OCI-LY3 (cell line): ENCODE measurements around the gene AKR1D1.

ENCODE experiments used
- H2AFZ ChIP-seq: fragments of 200-600, 300-600 bp; shearing (Covaris generic); 2 replicates; pipeline ENCODE4 v1.6.0; 2014; ENCODE audit warnings: antibody characterized with exemption, low read depth, low read length
- H3K27ac ChIP-seq: fragments of 200-600, 300-600 bp; sonication (generic); 2 replicates; pipeline ENCODE4 v1.5.1; 2014; ENCODE audit warnings: mild to moderate bottlenecking, low read length, moderate library complexity, mixed read lengths
- H3K27me3 ChIP-seq: fragments of 200-600, 300-600 bp; sonication (generic); 2 replicates; pipeline ENCODE4 v1.6.1; 2014; ENCODE audit warnings: low read depth, low read length, mixed read lengths
- H3K36me3 ChIP-seq: fragments of 200-600, 300-600 bp; sonication (generic); replicated peaks from 2 replicates; pipeline ENCODE3; 2014; ENCODE audit warnings: low read depth, low read length, mixed read lengths
- H3K4me1 ChIP-seq: fragments of 300-600, 200-600 bp; sonication (generic); 2 replicates; pipeline ENCODE4 v1.6.1; 2014; ENCODE audit warnings: low read length, mixed read lengths
- H3K4me2 ChIP-seq: fragments of 200-600, 300-600 bp; sonication (generic); 2 replicates; pipeline ENCODE4 v1.6.1; 2014; ENCODE audit warnings: low read length, mixed read lengths
- H3K4me3 ChIP-seq: fragments of 300-600, 200-600 bp; sonication (generic); 2 replicates; pipeline ENCODE4 v1.5.1; 2014; ENCODE audit warnings: antibody characterized with exemption, mild to moderate bottlenecking, low read length, moderate library complexity
- H3K79me2 ChIP-seq: fragments of 300-600, 200-600 bp; shearing (Covaris generic); 2 replicates; pipeline ENCODE4 v1.6.1; 2014; ENCODE audit warnings: mild to moderate bottlenecking, low read length, mixed read lengths
- H3K9ac ChIP-seq: fragments of 300-600, 200-600 bp; shearing (Covaris generic); 2 replicates; pipeline ENCODE4 v1.6.0; 2014; ENCODE audit warnings: mild to moderate bottlenecking, low read length, moderate library complexity
- H3K9me3 ChIP-seq: fragments of 200-600, 300-600 bp; shearing (Covaris generic); 2 replicates; pipeline ENCODE4 v1.6.1; 2014; ENCODE audit warnings: low read length, mixed read lengths; ENCODE audit not compliant: insufficient read depth
- H4K20me1 ChIP-seq: fragments of 200-600, 300-600 bp; sonication (generic); 2 replicates; pipeline ENCODE4 v1.6.1; 2016; ENCODE audit warnings: low read length, mixed read lengths; ENCODE audit not compliant: insufficient read depth
- EZH2phosphoT487 ChIP-seq: fragments of 200-600 bp; shearing (Covaris generic); IDR thresholded peaks from 2 replicates; pipeline ENCODE4 v1.6.1; 2018; ENCODE audit warnings: antibody characterized with exemption, mixed run types, low read depth
- TF ChIP-seq, protein P1 (sequence below): fragments of 200-600, 300-600 bp; sonication (generic); IDR thresholded peaks from 2 replicates; pipeline ENCODE4 v1.5.1; 2014; ENCODE audit warnings: antibody characterized with exemption, low read length, low read depth

Gene AKR1D1

GRCh38 chr7:138097064-138097741, 20.9 kb downstream of the AKR1D1 start:
- Histone ChIP-seq H2AFZ (no peak overlapping the region), H4K20me1 (no peaks in the 10 kb centered on the region), H3K4me2 (no peak overlapping the region), H3K9me3 (no peaks in the 10 kb centered on the region), H3K9ac (no peak overlapping the region), H3K79me2 (no peaks in the 10 kb centered on the region), H3K4me1 (no peaks in the 10 kb centered on the region), H3K36me3 (no peaks in the 10 kb centered on the region), H3K27ac (no peak overlapping the region), H3K4me3 (no peak overlapping the region), H3K27me3 (peaks cover 2% of the 10 kb centered on the region; the same call in 1 of the 2 replicates)
- TF ChIP-seq, protein P1, sequence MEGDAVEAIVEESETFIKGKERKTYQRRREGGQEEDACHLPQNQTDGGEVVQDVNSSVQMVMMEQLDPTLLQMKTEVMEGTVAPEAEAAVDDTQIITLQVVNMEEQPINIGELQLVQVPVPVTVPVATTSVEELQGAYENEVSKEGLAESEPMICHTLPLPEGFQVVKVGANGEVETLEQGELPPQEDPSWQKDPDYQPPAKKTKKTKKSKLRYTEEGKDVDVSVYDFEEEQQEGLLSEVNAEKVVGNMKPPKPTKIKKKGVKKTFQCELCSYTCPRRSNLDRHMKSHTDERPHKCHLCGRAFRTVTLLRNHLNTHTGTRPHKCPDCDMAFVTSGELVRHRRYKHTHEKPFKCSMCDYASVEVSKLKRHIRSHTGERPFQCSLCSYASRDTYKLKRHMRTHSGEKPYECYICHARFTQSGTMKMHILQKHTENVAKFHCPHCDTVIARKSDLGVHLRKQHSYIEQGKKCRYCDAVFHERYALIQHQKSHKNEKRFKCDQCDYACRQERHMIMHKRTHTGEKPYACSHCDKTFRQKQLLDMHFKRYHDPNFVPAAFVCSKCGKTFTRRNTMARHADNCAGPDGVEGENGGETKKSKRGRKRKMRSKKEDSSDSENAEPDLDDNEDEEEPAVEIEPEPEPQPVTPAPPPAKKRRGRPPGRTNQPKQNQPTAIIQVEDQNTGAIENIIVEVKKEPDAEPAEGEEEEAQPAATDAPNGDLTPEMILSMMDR, result peak; percentile 50
- TF ChIP-seq EZH2phosphoT487, result no peak

DNA sequence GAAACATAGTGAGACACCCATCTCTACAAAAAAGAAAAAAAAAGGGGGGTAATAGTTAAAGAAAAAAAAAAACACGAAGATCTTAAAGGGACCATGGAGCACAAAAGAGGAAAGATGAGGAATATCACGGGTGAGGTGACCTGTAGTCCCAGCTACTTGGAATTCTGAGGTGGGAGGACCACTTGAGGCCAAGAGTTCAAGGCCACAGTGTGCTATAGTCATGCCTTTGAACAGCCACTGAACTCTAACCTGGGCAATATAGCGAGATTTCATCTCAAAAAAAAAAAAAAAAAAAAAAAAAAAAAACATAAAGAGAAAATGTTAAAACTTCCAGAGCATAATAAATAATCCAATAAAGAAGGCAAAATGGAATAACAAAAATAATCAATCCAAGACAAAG, 23.6 kb downstream of the AKR1D1 start:
- no peak overlapping the region for H3K4me3 ChIP-seq
- no peaks in the 10 kb centered on the region for H3K4me1 ChIP-seq
- no peaks in the 10 kb centered on the region for H3K36me3 ChIP-seq
- peaks cover 2% of the 10 kb centered on the region; the same call in 1 of the 2 replicates for H3K27me3 ChIP-seq
- H3K27ac ChIP-seq, result no peak overlapping the region
- no peaks in the 10 kb centered on the region for H3K79me2 ChIP-seq
- H2AFZ ChIP-seq, result no peak overlapping the region
- no peaks in the 10 kb centered on the region for H3K9me3 ChIP-seq
- no peak overlapping the region for H3K4me2 ChIP-seq
- TF ChIP-seq, protein P1, result no peak
- TF ChIP-seq EZH2phosphoT487, result no peak
- no peak overlapping the region for H3K9ac ChIP-seq
- no peaks in the 10 kb centered on the region for H4K20me1 ChIP-seq

GRCh38 chr7:138105221-138105620, 29.0 kb downstream of the AKR1D1 start:
- no peak for TF ChIP-seq EZH2phosphoT487
- TF ChIP-seq, protein P1, result no peak

DNA sequence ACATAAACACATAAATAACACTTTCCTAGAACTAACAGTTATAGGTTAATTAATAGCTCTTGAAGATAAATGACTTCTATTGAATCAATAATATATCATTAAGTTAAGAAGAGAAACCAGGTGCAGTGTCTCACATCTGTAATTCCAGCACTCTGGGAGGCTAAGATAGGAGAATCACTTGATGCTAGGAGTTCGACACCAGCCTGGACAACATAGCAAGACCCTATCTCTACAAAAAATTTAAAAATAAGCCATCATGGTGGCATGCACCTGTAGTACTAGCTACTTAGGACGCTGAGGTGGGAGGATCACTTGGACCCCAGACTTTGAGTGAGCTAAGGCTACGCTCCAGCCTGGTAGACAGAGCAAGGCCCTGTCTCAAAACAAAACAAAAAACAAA, 38.8 kb downstream of the AKR1D1 start:
- Histone ChIP-seq H3K9ac (no peak overlapping the region), H3K4me3 (no peak overlapping the region), H3K4me1 (no peaks in the 10 kb centered on the region), H4K20me1 (no peaks in the 10 kb centered on the region), H2AFZ (no peak overlapping the region), H3K36me3 (no peaks in the 10 kb centered on the region), H3K27me3 (no peaks in the 10 kb centered on the region), H3K4me2 (no peak overlapping the region), H3K9me3 (no peaks in the 10 kb centered on the region), H3K79me2 (no peaks in the 10 kb centered on the region), H3K27ac (no peak overlapping the region)
- TF ChIP-seq EZH2phosphoT487, result no peak
- TF ChIP-seq, protein P1, result no peak

More at GRCh38 chr7:138105221-138105620, 29.0 kb downstream of the AKR1D1 start:
- Histone ChIP-seq H3K4me1 (no peaks in the 10 kb centered on the region), H3K4me2 (no peak overlapping the region), H3K9ac (no peak overlapping the region), H2AFZ (no peak overlapping the region), H3K4me3 (no peak overlapping the region), H3K9me3 (no peaks in the 10 kb centered on the region), H3K79me2 (no peaks in the 10 kb centered on the region), H3K27ac (no peak overlapping the region), H3K36me3 (no peaks in the 10 kb centered on the region), H3K27me3 (peaks cover 5% of the 10 kb centered on the region; the same call in 1 of the 2 replicates), H4K20me1 (no peaks in the 10 kb centered on the region)
